ENCODE measurements around the gene DPM3. TPM values are rescaled to one million over a fixed set of nuclear protein-coding genes. Genes with fewer than 3 reads are reported as not detected.

The DPM3 gene
- total and polyA plus RNA-seq, 2 of the 13 experiments (the other 11 are each of a cell fraction or from before 2014, with no cell fraction given): 23.2 to 53.4 TPM

DNA sequence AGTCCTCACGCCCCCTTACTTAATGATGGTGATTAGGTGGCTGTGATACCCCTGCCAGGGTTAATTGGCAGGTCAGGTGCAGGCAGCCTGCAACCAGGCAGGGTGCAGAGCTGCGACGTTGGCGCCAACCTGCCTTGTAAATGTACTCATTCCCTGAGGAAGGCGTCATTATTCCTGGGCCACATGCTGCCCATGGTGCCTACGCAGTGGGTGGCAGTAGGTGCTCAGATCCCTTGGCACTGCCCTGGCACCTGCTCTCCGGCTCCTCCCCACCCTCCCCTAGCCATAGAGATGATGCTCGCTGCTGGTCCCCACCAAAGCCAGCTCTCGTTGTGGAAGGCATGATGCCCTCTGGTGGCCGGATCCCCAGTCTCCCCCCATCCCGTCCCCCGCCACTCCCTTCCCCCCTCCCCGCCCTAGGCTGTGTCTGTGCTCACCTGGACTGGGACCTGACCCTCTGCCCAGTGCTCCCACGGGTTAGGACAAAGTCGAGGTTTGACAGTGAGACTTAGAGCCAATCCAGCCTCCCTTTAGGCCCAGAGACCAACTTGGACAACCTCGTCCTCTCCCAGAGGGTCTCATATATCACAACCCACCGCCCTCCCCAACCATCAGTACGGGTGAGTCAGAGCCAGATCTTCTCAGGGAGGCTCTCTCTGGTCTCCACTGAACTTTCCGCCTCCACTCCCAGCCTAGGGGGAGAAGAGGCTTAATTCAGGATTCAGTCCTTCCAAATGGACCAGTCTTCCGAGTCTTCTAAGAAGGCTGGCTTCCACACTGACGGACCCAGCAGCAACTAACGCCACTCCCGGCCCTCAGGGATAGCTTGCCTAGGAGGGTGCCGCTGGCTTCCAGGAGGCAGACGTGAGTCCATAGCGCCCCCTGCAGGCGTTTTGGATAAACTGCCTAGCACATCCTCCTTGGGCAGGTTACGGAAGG lies 27.1 kb upstream of the DPM3 start (continued):
- TF ChIP-seq, protein P1, sequence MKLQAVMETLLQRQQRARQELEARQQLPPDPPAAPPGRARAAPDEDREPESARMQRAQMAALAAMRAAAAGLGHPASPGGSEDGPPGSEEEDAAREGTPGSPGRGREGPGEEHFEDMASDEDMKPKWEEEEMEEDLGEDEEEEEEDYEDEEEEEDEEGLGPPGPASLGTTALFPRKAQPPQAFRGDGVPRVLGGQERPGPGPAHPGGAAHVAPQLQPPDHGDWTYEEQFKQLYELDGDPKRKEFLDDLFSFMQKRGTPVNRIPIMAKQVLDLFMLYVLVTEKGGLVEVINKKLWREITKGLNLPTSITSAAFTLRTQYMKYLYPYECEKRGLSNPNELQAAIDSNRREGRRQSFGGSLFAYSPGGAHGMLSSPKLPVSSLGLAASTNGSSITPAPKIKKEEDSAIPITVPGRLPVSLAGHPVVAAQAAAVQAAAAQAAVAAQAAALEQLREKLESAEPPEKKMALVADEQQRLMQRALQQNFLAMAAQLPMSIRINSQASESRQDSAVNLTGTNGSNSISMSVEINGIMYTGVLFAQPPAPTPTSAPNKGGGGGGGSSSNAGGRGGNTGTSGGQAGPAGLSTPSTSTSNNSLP (IDR thresholded peaks at IDR 0.05; ENCODE audit: low read depth, low read length): 0 out of 2 replicates have a peak, but pooled peaks have one; percentile 14
- TF ChIP-seq EED (CRISPR knock-in tag; IDR thresholded peaks at IDR 0.05): no peak
- TF ChIP-seq CCDC6 (CRISPR knock-in tag; IDR thresholded peaks at IDR 0.05): no peak
- TF ChIP-seq, protein P2, sequence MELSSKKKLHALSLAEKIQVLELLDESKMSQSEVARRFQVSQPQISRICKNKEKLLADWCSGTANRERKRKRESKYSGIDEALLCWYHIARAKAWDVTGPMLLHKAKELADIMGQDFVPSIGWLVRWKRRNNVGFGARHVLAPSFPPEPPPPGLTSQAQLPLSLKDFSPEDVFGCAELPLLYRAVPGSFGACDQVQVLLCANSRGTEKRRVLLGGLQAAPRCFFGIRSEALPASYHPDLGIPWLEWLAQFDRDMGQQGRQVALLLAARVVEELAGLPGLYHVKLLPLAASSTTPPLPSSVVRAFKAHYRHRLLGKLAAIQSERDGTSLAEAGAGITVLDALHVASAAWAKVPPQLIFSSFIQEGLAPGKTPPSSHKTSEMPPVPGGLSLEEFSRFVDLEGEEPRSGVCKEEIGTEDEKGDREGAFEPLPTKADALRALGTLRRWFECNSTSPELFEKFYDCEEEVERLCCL (CRISPR knock-in tag; IDR thresholded peaks at IDR 0.05; ENCODE audit: borderline replicate concordance): no peak
- TF ChIP-seq, protein P3, sequence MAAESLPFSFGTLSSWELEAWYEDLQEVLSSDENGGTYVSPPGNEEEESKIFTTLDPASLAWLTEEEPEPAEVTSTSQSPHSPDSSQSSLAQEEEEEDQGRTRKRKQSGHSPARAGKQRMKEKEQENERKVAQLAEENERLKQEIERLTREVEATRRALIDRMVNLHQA (CRISPR knock-in tag; IDR thresholded peaks at IDR 0.05): no peak
- TF ChIP-seq, protein P4, sequence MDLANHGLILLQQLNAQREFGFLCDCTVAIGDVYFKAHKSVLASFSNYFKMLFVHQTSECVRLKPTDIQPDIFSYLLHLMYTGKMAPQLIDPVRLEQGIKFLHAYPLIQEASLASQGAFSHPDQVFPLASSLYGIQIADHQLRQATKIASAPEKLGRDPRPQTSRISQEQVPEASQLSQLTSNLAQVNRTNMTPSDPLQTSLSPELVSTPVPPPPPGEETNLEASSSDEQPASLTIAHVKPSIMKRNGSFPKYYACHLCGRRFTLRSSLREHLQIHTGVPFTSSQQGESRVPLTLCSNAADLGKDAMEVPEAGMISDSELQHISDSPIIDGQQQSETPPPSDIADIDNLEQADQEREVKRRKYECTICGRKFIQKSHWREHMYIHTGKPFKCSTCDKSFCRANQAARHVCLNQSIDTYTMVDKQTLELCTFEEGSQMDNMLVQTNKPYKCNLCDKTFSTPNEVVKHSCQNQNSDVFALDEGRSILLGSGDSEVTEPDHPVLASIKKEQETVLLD (CRISPR knock-in tag; IDR thresholded peaks at IDR 0.05; ENCODE audit: low read depth): no peak
- TF ChIP-seq NFKB2 (CRISPR knock-in tag; IDR thresholded peaks at IDR 0.05; ENCODE audit: borderline replicate concordance): peak; percentile 54; the same call in 1 of the 2 replicates
- TF ChIP-seq CENPX (CRISPR knock-in tag; IDR thresholded peaks at IDR 0.05): no peak
- TF ChIP-seq HOXA3 (CRISPR knock-in tag; IDR thresholded peaks at IDR 0.05): peak; percentile 10; the same call in 1 of the 2 replicates
- TF ChIP-seq, protein P5, sequence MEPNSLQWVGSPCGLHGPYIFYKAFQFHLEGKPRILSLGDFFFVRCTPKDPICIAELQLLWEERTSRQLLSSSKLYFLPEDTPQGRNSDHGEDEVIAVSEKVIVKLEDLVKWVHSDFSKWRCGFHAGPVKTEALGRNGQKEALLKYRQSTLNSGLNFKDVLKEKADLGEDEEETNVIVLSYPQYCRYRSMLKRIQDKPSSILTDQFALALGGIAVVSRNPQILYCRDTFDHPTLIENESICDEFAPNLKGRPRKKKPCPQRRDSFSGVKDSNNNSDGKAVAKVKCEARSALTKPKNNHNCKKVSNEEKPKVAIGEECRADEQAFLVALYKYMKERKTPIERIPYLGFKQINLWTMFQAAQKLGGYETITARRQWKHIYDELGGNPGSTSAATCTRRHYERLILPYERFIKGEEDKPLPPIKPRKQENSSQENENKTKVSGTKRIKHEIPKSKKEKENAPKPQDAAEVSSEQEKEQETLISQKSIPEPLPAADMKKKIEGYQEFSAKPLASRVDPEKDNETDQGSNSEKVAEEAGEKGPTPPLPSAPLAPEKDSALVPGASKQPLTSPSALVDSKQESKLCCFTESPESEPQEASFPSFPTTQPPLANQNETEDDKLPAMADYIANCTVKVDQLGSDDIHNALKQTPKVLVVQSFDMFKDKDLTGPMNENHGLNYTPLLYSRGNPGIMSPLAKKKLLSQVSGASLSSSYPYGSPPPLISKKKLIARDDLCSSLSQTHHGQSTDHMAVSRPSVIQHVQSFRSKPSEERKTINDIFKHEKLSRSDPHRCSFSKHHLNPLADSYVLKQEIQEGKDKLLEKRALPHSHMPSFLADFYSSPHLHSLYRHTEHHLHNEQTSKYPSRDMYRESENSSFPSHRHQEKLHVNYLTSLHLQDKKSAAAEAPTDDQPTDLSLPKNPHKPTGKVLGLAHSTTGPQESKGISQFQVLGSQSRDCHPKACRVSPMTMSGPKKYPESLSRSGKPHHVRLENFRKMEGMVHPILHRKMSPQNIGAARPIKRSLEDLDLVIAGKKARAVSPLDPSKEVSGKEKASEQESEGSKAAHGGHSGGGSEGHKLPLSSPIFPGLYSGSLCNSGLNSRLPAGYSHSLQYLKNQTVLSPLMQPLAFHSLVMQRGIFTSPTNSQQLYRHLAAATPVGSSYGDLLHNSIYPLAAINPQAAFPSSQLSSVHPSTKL (CRISPR knock-in tag; IDR thresholded peaks at IDR 0.05): peak; percentile 40; the same call in 1 of the 2 replicates
- TF ChIP-seq ZNF501 (CRISPR knock-in tag; IDR thresholded peaks at IDR 0.05): 0 out of 2 replicates have a peak, but pooled peaks have one; percentile 32
- TF ChIP-seq, protein P6, sequence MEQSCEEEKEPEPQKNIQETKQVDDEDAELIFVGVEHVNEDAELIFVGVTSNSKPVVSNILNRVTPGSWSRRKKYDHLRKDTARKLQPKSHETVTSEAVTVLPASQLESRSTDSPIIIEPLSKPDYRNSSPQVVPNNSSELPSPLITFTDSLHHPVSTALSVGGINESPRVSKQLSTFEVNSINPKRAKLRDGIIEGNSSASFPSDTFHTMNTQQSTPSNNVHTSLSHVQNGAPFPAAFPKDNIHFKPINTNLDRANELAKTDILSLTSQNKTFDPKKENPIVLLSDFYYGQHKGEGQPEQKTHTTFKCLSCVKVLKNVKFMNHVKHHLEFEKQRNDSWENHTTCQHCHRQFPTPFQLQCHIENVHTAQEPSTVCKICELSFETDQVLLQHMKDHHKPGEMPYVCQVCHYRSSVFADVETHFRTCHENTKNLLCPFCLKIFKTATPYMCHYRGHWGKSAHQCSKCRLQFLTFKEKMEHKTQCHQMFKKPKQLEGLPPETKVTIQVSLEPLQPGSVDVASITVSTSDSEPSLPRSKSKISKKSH (CRISPR knock-in tag; IDR thresholded peaks at IDR 0.05; ENCODE audit: borderline replicate concordance): 0 out of 2 replicates have a peak, but pooled peaks have one; percentile 41
- TF ChIP-seq KDM6A (CRISPR knock-in tag; IDR thresholded peaks at IDR 0.05; ENCODE audit: low read depth): no peak
- TF ChIP-seq, protein P7, sequence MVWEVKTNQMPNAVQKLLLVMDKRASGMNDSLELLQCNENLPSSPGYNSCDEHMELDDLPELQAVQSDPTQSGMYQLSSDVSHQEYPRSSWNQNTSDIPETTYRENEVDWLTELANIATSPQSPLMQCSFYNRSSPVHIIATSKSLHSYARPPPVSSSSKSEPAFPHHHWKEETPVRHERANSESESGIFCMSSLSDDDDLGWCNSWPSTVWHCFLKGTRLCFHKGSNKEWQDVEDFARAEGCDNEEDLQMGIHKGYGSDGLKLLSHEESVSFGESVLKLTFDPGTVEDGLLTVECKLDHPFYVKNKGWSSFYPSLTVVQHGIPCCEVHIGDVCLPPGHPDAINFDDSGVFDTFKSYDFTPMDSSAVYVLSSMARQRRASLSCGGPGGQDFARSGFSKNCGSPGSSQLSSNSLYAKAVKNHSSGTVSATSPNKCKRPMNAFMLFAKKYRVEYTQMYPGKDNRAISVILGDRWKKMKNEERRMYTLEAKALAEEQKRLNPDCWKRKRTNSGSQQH (CRISPR knock-in tag; IDR thresholded peaks at IDR 0.05; ENCODE audit: low read depth): no peak
- TF ChIP-seq PAX8 (CRISPR knock-in tag; IDR thresholded peaks at IDR 0.05; ENCODE audit: borderline replicate concordance): no peak
